ENCODE measurements around the gene CYP39A1.

DNA sequence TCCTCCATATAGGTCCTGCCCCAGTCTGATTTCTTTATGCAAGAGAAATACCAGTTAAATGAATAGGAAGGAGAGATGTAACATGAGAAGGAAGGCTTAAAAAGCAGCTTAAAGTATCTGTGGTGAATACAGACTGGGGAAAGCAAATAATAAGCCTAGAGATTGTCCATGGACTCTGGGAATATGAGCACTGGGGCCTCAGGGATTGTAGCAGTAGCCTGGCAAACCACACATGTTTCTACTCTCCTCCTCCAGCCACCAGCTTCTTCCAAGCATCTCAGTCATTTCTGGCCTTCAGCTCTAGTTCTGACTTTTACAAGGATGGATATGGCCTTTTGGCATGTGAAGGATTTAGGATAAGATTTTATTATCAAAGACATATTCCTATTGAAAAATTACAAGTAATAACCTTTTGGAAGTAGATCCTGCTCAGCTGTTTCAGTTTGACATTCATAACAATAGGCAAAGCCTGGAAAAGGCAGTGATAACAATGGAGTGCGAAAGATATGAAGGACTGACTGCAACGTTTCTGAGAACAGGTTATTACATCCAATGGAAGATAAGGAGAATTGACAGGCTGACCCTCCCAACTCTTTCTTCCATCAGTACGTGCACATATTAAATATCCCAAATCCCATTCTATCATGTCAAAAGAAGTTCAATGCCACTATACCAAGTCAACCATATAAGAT, 41.6 kb downstream of the CYP39A1 start:
- TF ChIP-seq, protein P1, sequence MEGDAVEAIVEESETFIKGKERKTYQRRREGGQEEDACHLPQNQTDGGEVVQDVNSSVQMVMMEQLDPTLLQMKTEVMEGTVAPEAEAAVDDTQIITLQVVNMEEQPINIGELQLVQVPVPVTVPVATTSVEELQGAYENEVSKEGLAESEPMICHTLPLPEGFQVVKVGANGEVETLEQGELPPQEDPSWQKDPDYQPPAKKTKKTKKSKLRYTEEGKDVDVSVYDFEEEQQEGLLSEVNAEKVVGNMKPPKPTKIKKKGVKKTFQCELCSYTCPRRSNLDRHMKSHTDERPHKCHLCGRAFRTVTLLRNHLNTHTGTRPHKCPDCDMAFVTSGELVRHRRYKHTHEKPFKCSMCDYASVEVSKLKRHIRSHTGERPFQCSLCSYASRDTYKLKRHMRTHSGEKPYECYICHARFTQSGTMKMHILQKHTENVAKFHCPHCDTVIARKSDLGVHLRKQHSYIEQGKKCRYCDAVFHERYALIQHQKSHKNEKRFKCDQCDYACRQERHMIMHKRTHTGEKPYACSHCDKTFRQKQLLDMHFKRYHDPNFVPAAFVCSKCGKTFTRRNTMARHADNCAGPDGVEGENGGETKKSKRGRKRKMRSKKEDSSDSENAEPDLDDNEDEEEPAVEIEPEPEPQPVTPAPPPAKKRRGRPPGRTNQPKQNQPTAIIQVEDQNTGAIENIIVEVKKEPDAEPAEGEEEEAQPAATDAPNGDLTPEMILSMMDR (IDR thresholded peaks at IDR 0.05), result no peak
- TF ChIP-seq POLR2A (IDR thresholded peaks at IDR 0.05), result no peak

All from body of pancreas (tissue), 4 donors.